OCI-LY7 (cell line): ENCODE data around the gene AEBP2. TPM values are rescaled to one million over a fixed set of nuclear protein-coding genes. Genes with fewer than 3 reads are reported as not detected.
A peak's percentile ranks its signal among the peaks of the same experiment; 100 is the strongest.

Experiments used
- BruUV-seq: library from RNA; stranded (reverse); fragments of 400-500 nt; replicated peaks from 2 replicates; lab custom pipeline; 2021; lab: Mats Ljungman, UMichigan
- CTCF ChIA-PET: fragments of 300-600 bp; sonication (Branson Sonifier 250); formaldehyde crosslinking; loops from one replicate; lab custom pipeline; 2022; ENCODE audit warnings: antibody characterized with exemption; ENCODE audit not compliant: unreplicated experiment; lab: Charles Lee
- POLR2A ChIA-PET: fragments of 300-600 bp; sonication (Branson Sonifier 250); formaldehyde crosslinking; loops from one replicate; lab custom pipeline; 2022; ENCODE audit warnings: antibody characterized with exemption; lab: Charles Lee
- DNase-seq: peaks from one replicate; pipeline ENCODE4 v3.0.0-alpha.2; 2015; ENCODE audit warnings: low spot score
- H2AFZ ChIP-seq: fragments of 200-600 bp; sonication (generic), shearing (Covaris generic); 2 replicates; pipeline ENCODE4 v1.6.1; 2014; ENCODE audit warnings: mild to moderate bottlenecking, antibody characterized with exemption, low read length, moderate library complexity
- H3K27ac ChIP-seq: fragments of 200-600 bp; sonication (generic); 2 replicates; pipeline ENCODE4 v1.5.1; 2014; ENCODE audit warnings: mixed run types, low read depth, mild to moderate bottlenecking, moderate library complexity, low read length, inconsistent platforms; ENCODE audit not compliant: poor library complexity, severe bottlenecking
- H3K36me3 ChIP-seq: fragments of 200-600 bp; sonication (generic); 2 replicates; pipeline ENCODE4 v1.6.1; 2014; ENCODE audit warnings: mild to moderate bottlenecking, antibody characterized with exemption, low read length, moderate library complexity, mixed read lengths; ENCODE audit not compliant: insufficient read depth
- H3K4me1 ChIP-seq: fragments of 200-600 bp; sonication (generic); 2 replicates; pipeline ENCODE4 v1.5.1; 2014; ENCODE audit warnings: mild to moderate bottlenecking, low read length; ENCODE audit not compliant: insufficient read depth, poor library complexity, severe bottlenecking
- H3K4me2 ChIP-seq: fragments of 200-600 bp; sonication (generic); 2 replicates; pipeline ENCODE4 v1.6.1; 2014; ENCODE audit warnings: mild to moderate bottlenecking, low read length
- H3K4me3 ChIP-seq: fragments of 200-600 bp; sonication (generic); 2 replicates; pipeline ENCODE4 v1.5.1; 2014; ENCODE audit warnings: mild to moderate bottlenecking, low read depth, low read length; ENCODE audit not compliant: poor library complexity, severe bottlenecking
- H3K79me2 ChIP-seq: fragments of 200-600 bp; sonication (generic); 2 replicates; pipeline ENCODE4 v1.6.1; 2016; ENCODE audit warnings: low read depth, mild to moderate bottlenecking, low read length, moderate library complexity, mixed read lengths; ENCODE audit not compliant: insufficient read depth
- H3K9me2 ChIP-seq: fragments of 200-600 bp; sonication (generic); 2 replicates; pipeline ENCODE4 v1.6.1; 2016; ENCODE audit warnings: mild to moderate bottlenecking, low read length, mixed read lengths; ENCODE audit not compliant: insufficient read depth
- H3K9me3 ChIP-seq: fragments of 200-600 bp; sonication (generic); 2 replicates; pipeline ENCODE4 v1.6.1; 2014; ENCODE audit warnings: mild to moderate bottlenecking, mixed run types, low read length, mixed read lengths
- H4K20me1 ChIP-seq: fragments of 200-600 bp; sonication (generic); 2 replicates; pipeline ENCODE4 v1.6.1; 2014; ENCODE audit warnings: mild to moderate bottlenecking, antibody characterized with exemption, low read length, moderate library complexity, mixed read lengths; ENCODE audit not compliant: insufficient read depth
- EZH2phosphoT487 ChIP-seq: fragments of 200-600 bp; sonication (generic); IDR thresholded peaks from 2 replicates; pipeline ENCODE4 v1.6.1; 2018; ENCODE audit warnings: low read depth, borderline replicate concordance, mild to moderate bottlenecking, mixed run types, antibody characterized with exemption, low read length, moderate library complexity, mixed read lengths
- intact Hi-C: fragments of 100-400 bp; cut with micrococcal nuclease; formaldehyde crosslinking; loops from one replicate; pipeline ENCODE4 v1.10.0; 2022; ENCODE audit not compliant: unreplicated experiment
- total RNA-seq, 2 experiments: library from RNA; depleted of rRNA in 1 of 2; stranded (reverse); fragments of >200 nt in 1 of 2; shearing (Covaris generic) in 1 of 2; gene quantifications; 2 replicates each; pipeline ENCODE4 v1.2.3, GENCODE V29; 2014 to 2022
- TF ChIP-seq, protein P1 (sequence below): fragments of 200-600 bp; sonication (generic); conservative IDR thresholded peaks from 2 replicates; pipeline ENCODE4 v1.5.1; 2014; ENCODE audit warnings: mild to moderate bottlenecking, antibody characterized with exemption, low read length, moderate library complexity, mixed read lengths

Gene AEBP2
- total RNA-seq, 2 experiments from 2014 or later: 21.5 to 59.7 TPM

DNA sequence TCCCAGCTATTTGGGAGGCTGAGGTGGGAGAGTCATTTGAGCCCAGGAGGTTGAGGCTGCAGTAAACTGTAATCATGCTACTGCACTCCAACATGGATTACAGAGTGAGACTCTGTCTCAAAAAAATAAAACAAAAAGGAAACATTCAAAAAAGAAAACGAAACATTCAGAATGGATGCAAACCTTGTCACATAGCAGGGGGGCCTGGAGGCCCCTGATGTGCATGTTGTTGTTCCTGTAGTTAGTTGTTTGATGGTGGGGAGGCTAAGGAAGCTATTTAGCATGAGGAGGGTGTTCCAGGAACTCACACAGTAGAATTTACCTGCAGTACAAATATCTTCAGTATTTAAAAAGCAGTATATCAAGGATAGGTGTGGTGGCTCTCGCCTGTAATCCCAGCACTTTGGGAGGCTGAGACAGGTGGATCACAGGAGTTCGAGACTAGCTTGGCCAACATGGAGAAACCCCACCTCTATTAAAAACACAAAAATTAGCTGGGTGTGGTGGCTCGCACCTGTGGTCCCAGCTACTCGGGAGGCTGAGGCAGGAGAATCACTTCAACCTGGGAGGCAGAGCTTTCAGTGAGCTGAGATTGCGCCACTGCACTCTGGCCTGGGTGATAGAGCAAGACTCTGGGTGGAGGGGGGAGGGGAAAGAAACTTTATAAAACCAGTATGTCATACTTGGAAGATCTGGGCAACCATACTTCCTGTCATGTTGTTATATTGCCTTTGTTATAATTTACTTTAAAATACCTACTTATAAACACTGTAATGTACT, 17.6 kb upstream of the AEBP2 start:
- H3K9me2 ChIP-seq: no peaks in the 10 kb centered on the region
- no TSS peak for BruUV-seq
- no peaks in the 10 kb centered on the region for H3K36me3 ChIP-seq
- ChIA-PET POLR2A (no interaction called here), CTCF (no interaction called here)
- no peak for TF ChIP-seq EZH2phosphoT487
- TF ChIP-seq, protein P1, sequence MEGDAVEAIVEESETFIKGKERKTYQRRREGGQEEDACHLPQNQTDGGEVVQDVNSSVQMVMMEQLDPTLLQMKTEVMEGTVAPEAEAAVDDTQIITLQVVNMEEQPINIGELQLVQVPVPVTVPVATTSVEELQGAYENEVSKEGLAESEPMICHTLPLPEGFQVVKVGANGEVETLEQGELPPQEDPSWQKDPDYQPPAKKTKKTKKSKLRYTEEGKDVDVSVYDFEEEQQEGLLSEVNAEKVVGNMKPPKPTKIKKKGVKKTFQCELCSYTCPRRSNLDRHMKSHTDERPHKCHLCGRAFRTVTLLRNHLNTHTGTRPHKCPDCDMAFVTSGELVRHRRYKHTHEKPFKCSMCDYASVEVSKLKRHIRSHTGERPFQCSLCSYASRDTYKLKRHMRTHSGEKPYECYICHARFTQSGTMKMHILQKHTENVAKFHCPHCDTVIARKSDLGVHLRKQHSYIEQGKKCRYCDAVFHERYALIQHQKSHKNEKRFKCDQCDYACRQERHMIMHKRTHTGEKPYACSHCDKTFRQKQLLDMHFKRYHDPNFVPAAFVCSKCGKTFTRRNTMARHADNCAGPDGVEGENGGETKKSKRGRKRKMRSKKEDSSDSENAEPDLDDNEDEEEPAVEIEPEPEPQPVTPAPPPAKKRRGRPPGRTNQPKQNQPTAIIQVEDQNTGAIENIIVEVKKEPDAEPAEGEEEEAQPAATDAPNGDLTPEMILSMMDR: no peak
- H3K4me3 ChIP-seq: no peak overlapping the region
- no peaks in the 10 kb centered on the region for H3K79me2 ChIP-seq
- no peaks in the 10 kb centered on the region for H3K9me3 ChIP-seq
- H3K27ac ChIP-seq: no peak overlapping the region
- DNase-seq: no peak
- H2AFZ ChIP-seq: peak overlapping the region; percentile 27; the same call in 1 of the 2 replicates
- H3K4me1 ChIP-seq: peaks cover 9% of the 10 kb centered on the region
- intact Hi-C loops: no loop called here
- no peaks in the 10 kb centered on the region for H4K20me1 ChIP-seq
- H3K4me2 ChIP-seq: no peak overlapping the region

DNA sequence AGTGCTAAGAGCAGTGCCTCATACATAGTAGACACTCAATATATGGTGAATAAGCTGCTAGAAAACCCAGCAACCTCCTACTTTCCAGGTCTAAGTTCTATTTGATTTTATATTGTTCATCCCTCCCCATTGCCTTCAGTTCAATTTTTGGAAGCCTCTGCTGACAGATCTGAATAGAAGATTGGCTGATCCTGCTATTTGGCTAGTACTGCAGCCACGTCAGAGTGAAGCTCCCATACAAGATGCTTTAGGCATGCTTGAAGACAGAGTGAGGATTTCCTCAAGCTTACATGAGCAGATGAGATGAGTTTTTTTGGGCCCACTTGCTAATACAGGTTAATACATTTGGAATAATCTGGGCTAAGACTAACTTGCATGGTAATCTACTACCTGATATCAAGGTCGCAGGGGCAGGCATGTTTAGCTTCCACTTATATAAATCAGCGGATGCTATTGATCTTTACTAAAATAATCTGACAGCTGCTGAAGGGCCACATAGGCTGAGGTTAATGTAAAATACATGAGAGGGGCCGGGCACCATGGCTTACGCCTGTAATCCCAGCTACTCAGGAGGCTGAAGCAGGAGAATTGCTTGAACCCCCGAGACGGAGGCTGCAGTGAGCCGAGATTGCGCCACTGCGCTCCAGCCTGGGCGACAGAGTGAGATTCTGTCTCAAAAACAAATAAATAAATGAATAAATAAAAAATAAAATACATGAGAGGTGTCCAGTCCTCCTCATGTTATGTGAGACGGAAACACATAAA, 15.9 kb upstream of the AEBP2 start:
- BruUV-seq: no TSS peak
- H3K9me2 ChIP-seq: no peaks in the 10 kb centered on the region
- POLR2A ChIA-PET: interaction anchor here (1.1 to 1.2 kb wide), 2 partner anchors 8 to 11 kb away, joined by 3 read pairs; no protein-coding TSS in a partner anchor
- no peak overlapping the region for H3K27ac ChIP-seq
- TF ChIP-seq, protein P1: no peak
- no peak for TF ChIP-seq EZH2phosphoT487
- no peaks in the 10 kb centered on the region for H3K79me2 ChIP-seq
- no peaks in the 10 kb centered on the region for H3K36me3 ChIP-seq
- no peaks in the 10 kb centered on the region for H3K9me3 ChIP-seq
- CTCF ChIA-PET: no interaction called here
- no peak for DNase-seq
- no peak overlapping the region for H3K4me3 ChIP-seq
- no peak overlapping the region for H3K4me2 ChIP-seq
- no peak overlapping the region for H2AFZ ChIP-seq
- no peaks in the 10 kb centered on the region for H4K20me1 ChIP-seq
- H3K4me1 ChIP-seq: peaks cover 9% of the 10 kb centered on the region
- intact Hi-C loops: no loop called here
